KMS-11 (cell line): ENCODE data around the gene IGSF23.
"Not testable (repeated sequence)": the region's sequence is repeated elsewhere in the genome, so short reads cannot be mapped to it uniquely, and the experiment has no call there.

Source experiments
- H2AFZ ChIP-seq: fragments of 200-600 bp; sonication (generic); 2 replicates; pipeline ENCODE4 v1.6.1; 2016; ENCODE audit warnings: antibody characterized with exemption, mixed run types, low read depth
- H3K27ac ChIP-seq: fragments of 200-600 bp; sonication (generic); 2 replicates; pipeline ENCODE4 v1.6.1; 2016; ENCODE audit warnings: mild to moderate bottlenecking, mixed run types
- H3K27me3 ChIP-seq: fragments of 200-600 bp; sonication (generic); 2 replicates; pipeline ENCODE4 v1.6.1; 2017; ENCODE audit warnings: mild to moderate bottlenecking, low read depth, mixed run types, moderate library complexity; ENCODE audit not compliant: insufficient read depth
- H3K36me3 ChIP-seq: fragments of 200-600 bp; sonication (generic); 2 replicates; pipeline ENCODE4 v1.6.1; 2017; ENCODE audit warnings: mild to moderate bottlenecking, mixed run types; ENCODE audit not compliant: insufficient read depth
- H3K4me1 ChIP-seq: fragments of 200-600 bp; sonication (generic); 2 replicates; pipeline ENCODE4 v1.6.1; 2016; ENCODE audit warnings: mild to moderate bottlenecking, low read depth, mixed run types; ENCODE audit not compliant: poor library complexity, severe bottlenecking
- H3K4me2 ChIP-seq: fragments of 200-600 bp; sonication (generic); 2 replicates; pipeline ENCODE4 v1.7.0; 2016; ENCODE audit warnings: mild to moderate bottlenecking, mixed run types
- H3K4me3 ChIP-seq: fragments of 200-600 bp; sonication (generic); IDR thresholded peaks from 2 replicates; pipeline ENCODE4 v1.6.1; 2017; ENCODE audit warnings: low read depth, low read length, mixed read lengths; ENCODE audit not compliant: insufficient read depth
- H3K79me2 ChIP-seq: fragments of 200-600 bp; sonication (generic); 2 replicates; pipeline ENCODE4 v1.6.1; 2016; ENCODE audit warnings: low read depth, mixed run types; ENCODE audit not compliant: insufficient read depth
- H3K9ac ChIP-seq: fragments of 200-600 bp; sonication (generic); 2 replicates; pipeline ENCODE4 v1.6.1; 2016; ENCODE audit warnings: mild to moderate bottlenecking, mixed run types
- H4K20me1 ChIP-seq: fragments of 200-600 bp; sonication (generic); 2 replicates; pipeline ENCODE4 v1.6.1; 2016; ENCODE audit warnings: mild to moderate bottlenecking, mixed run types; ENCODE audit not compliant: insufficient read depth
- TF ChIP-seq, protein P1 (sequence below): fragments of 200-600 bp; sonication (generic); conservative IDR thresholded peaks from 2 replicates; pipeline ENCODE4 v1.6.1; 2017; ENCODE audit warnings: low read depth, mild to moderate bottlenecking, antibody characterized with exemption, low read length, moderate library complexity, mixed read lengths

IGSF23 gene

DNA sequence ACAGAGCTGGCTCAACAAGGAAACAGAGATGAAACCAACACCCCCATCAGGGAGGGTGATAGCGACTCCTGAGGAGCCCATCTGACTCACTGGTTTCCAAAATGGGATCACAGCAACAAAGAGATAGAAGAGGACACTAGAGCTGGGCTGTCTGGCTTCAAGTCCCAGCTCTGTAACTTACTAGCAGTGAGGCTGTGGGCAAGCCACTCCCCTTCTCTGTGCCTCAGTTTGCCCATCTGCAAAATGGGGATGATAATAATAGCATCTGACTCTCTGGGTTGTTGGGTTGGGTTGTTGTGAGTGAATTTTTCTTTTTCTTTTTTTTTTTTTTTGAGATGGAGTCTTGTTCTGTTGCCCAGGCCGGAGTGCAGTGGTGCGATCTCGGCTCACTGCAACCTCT, 14.3 kb downstream of the IGSF23 start:
- Histone ChIP-seq H3K4me1 (no peaks in the 10 kb centered on the region), H3K36me3 (no peaks in the 10 kb centered on the region)

DNA sequence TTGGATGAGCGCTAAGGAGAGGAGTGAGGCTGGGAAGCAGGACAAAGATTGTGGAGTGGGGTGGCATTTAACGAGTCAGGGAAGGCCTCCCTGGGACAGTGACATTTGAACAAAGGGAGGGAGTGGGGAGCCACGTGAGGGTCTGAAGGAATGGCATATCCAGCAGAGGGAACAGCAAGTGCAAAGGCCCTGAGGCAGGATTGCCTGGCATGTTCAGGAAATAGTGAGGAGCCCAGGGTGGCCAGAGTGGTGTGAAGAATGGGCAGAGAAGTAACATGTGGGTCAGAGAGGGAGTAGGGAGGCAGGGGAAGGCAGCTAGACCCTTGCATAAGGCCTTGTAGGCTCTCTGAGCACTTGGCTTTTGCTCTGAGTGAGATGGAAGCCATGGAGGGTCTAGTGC, 15.4 kb downstream of the IGSF23 start:
- H3K4me2 ChIP-seq, result no peak overlapping the region
- H4K20me1 ChIP-seq, result no peaks in the 10 kb centered on the region
- H3K36me3 ChIP-seq, result no peaks in the 10 kb centered on the region
- H3K79me2 ChIP-seq, result no peaks in the 10 kb centered on the region
- no peak overlapping the region for H2AFZ ChIP-seq
- H3K4me1 ChIP-seq, result no peaks in the 10 kb centered on the region
- no peak overlapping the region for H3K4me3 ChIP-seq
- TF ChIP-seq, protein P1, sequence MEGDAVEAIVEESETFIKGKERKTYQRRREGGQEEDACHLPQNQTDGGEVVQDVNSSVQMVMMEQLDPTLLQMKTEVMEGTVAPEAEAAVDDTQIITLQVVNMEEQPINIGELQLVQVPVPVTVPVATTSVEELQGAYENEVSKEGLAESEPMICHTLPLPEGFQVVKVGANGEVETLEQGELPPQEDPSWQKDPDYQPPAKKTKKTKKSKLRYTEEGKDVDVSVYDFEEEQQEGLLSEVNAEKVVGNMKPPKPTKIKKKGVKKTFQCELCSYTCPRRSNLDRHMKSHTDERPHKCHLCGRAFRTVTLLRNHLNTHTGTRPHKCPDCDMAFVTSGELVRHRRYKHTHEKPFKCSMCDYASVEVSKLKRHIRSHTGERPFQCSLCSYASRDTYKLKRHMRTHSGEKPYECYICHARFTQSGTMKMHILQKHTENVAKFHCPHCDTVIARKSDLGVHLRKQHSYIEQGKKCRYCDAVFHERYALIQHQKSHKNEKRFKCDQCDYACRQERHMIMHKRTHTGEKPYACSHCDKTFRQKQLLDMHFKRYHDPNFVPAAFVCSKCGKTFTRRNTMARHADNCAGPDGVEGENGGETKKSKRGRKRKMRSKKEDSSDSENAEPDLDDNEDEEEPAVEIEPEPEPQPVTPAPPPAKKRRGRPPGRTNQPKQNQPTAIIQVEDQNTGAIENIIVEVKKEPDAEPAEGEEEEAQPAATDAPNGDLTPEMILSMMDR, result no peak
- H3K27me3 ChIP-seq, result no peaks in the 10 kb centered on the region
- no peak overlapping the region for H3K9ac ChIP-seq
- H3K27ac ChIP-seq, result no peak overlapping the region

More for the DNA sequence above, 14.3 kb downstream of the IGSF23 start:
- Histone ChIP-seq H2AFZ (no peak overlapping the region), H3K79me2 (no peaks in the 10 kb centered on the region), H3K27ac (no peak overlapping the region), H3K4me2 (no peak overlapping the region), H3K27me3 (no peaks in the 10 kb centered on the region), H3K4me3 (no peak overlapping the region), H4K20me1 (no peaks in the 10 kb centered on the region), H3K9ac (no peak overlapping the region)
- TF ChIP-seq, protein P1, result no peak

- not testable (repeated sequence) for H3K4me1 ChIP-seq, H3K79me2 ChIP-seq, H3K27ac ChIP-seq, H3K27me3 ChIP-seq, H4K20me1 ChIP-seq, H2AFZ ChIP-seq, H3K4me3 ChIP-seq, H3K36me3 ChIP-seq, H3K9ac ChIP-seq, H3K4me2 ChIP-seq
Measured at GRCh38 chr19:44631611-44632010, 18.2 kb downstream of the IGSF23 start.

GRCh38 chr19:44634058-44634457, 20.7 kb downstream of the IGSF23 start:
- not testable (repeated sequence) for H2AFZ ChIP-seq, H3K27ac ChIP-seq, H3K27me3 ChIP-seq, H3K4me3 ChIP-seq, H3K36me3 ChIP-seq, H3K4me1 ChIP-seq, H3K79me2 ChIP-seq, H3K4me2 ChIP-seq, H4K20me1 ChIP-seq, H3K9ac ChIP-seq

DNA sequence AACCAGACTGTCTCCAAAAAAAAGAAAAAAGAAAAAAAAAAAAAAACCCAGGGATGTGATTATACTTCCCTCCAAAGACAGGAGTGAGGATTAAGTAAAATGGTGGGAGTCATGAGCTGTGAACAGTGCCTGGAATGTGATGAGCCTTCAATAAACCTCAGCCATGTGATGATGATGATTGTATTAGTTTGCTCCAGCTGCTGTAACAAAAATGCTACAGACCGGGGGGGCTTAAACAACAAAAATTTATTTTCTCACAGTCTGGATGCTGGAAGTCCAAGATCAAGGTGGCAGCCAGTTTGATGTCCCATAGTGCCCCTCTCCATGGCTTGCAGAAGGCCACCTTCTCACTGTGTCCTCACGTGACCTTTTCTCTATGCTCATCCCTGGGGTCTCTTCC, 21.4 kb downstream of the IGSF23 start:
- no peak overlapping the region for H3K9ac ChIP-seq
- no peak overlapping the region for H3K4me3 ChIP-seq
- TF ChIP-seq, protein P1, result no peak
- H2AFZ ChIP-seq, result no peak overlapping the region
- no peaks in the 10 kb centered on the region for H3K79me2 ChIP-seq
- no peaks in the 10 kb centered on the region; the same call in 1 of the 2 replicates for H3K27me3 ChIP-seq
- H3K4me1 ChIP-seq, result no peaks in the 10 kb centered on the region
- H3K4me2 ChIP-seq, result no peak overlapping the region
- no peaks in the 10 kb centered on the region for H4K20me1 ChIP-seq
- H3K27ac ChIP-seq, result no peak overlapping the region
- no peaks in the 10 kb centered on the region for H3K36me3 ChIP-seq
